Thyroid gland (tissue), 4 donors: Measurements from ENCODE around the gene ZBTB34.

ENCODE experiments used
- POLR2A ChIP-seq, 2 donors: fragments of 450-650 bp; IDR thresholded peaks; one replicate each; pipeline ENCODE4 v1.6.1; 2017; ENCODE audit warnings: antibody characterized with exemption in 2 of 2, mild to moderate bottlenecking in 2 of 2, moderate library complexity in 1 of 2
- TF ChIP-seq, protein P1 (sequence below), 6 experiments: fragments of 200-600 bp in 3 of 6; fragments of 450-650 bp in 3 of 6; sonication (generic) in 3 of 6; IDR thresholded peaks; one replicate each; pipeline ENCODE4 v1.5.1; 2016 to 2019; ENCODE audit warnings: antibody characterized with exemption in 6 of 6, mild to moderate bottlenecking in 2 of 6, inconsistent platforms in 1 of 6, moderate library complexity in 1 of 6

- TF ChIP-seq, protein P1, sequence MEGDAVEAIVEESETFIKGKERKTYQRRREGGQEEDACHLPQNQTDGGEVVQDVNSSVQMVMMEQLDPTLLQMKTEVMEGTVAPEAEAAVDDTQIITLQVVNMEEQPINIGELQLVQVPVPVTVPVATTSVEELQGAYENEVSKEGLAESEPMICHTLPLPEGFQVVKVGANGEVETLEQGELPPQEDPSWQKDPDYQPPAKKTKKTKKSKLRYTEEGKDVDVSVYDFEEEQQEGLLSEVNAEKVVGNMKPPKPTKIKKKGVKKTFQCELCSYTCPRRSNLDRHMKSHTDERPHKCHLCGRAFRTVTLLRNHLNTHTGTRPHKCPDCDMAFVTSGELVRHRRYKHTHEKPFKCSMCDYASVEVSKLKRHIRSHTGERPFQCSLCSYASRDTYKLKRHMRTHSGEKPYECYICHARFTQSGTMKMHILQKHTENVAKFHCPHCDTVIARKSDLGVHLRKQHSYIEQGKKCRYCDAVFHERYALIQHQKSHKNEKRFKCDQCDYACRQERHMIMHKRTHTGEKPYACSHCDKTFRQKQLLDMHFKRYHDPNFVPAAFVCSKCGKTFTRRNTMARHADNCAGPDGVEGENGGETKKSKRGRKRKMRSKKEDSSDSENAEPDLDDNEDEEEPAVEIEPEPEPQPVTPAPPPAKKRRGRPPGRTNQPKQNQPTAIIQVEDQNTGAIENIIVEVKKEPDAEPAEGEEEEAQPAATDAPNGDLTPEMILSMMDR (IDR thresholded peaks at IDR 0.05) = no peak
- TF ChIP-seq POLR2A (IDR thresholded peaks at IDR 0.05) = no peak
Measured at GRCh38 chr9:126902210-126902609, 41.8 kb downstream of the ZBTB34 start.
